Activated T-helper 1 cell treated with anti-CD3 and anti-CD28 coated beads, Interleukin-12 subunit alpha, Interleukin-12 subunit beta, Interleukin-2, Interleukin-4 antibody, amounts not matched to agents 30 ng/mL and 10 ng/mL and 1 ng/mL, durations not matched to agents 14 hours and 24 hours and 36 hours (primary cell): ENCODE measurements around the gene CTBP2. TPM values are rescaled to one million over a fixed set of nuclear protein-coding genes. Genes with fewer than 3 reads are reported as not detected.

Experiments
- DNase-seq: peaks from one replicate; pipeline ENCODE4 v3.0.0; 2021; ENCODE audit warnings: low spot score
- H3K27ac Mint-ChIP-seq: one replicate; pipeline ENCODE4 v1.8.0; 2021; ENCODE audit warnings: mild to moderate bottlenecking, mixed read lengths
- H3K27me3 Mint-ChIP-seq: one replicate; pipeline ENCODE4 v1.8.0; 2022; ENCODE audit warnings: mild to moderate bottlenecking, moderate library complexity, mixed read lengths; ENCODE audit not compliant: insufficient read depth
- H3K36me3 Mint-ChIP-seq: one replicate; pipeline ENCODE4 v1.8.0; 2021; ENCODE audit warnings: low read depth, mixed read lengths
- H3K4me1 Mint-ChIP-seq: one replicate; pipeline ENCODE4 v1.8.0; 2021; ENCODE audit warnings: low read depth, mixed read lengths
- H3K4me3 Mint-ChIP-seq: one replicate; pipeline ENCODE4 v1.8.0; 2021; ENCODE audit warnings: mild to moderate bottlenecking, moderate library complexity, mixed read lengths
- H3K9me3 Mint-ChIP-seq: one replicate; pipeline ENCODE4 v1.8.0; 2021; ENCODE audit warnings: mixed read lengths
- intact Hi-C: fragments of 100-400 bp; cut with micrococcal nuclease; formaldehyde crosslinking; loops from one replicate; pipeline ENCODE4 v1.15.1; 2024
- total RNA-seq: library from RNA; stranded (reverse); gene quantifications from 2 replicates; pipeline ENCODE4 v1.2.3, GENCODE V29; 2022

Gene CTBP2
- total RNA-seq, 1 donor from 2014 or later: 0.13 TPM

GRCh38 chr10:125000366-125001312, 159.7 kb downstream of the CTBP2 start:
- intact Hi-C loops: no loop called here
- H3K36me3 Mint-ChIP-seq: no peaks in the 10 kb centered on the region
- no peak overlapping the region for H3K4me3 Mint-ChIP-seq
- H3K4me1 Mint-ChIP-seq: no peaks in the 10 kb centered on the region
- H3K9me3 Mint-ChIP-seq: no peaks in the 10 kb centered on the region
- DNase-seq: no peak
- no peak overlapping the region for H3K27ac Mint-ChIP-seq
- no peaks in the 10 kb centered on the region for H3K27me3 Mint-ChIP-seq

- no peak overlapping the region for H3K4me3 Mint-ChIP-seq
- H3K4me1 Mint-ChIP-seq: no peaks in the 10 kb centered on the region
- DNase-seq: no peak
- no peaks in the 10 kb centered on the region for H3K9me3 Mint-ChIP-seq
- H3K27ac Mint-ChIP-seq: no peak overlapping the region
- no peaks in the 10 kb centered on the region for H3K36me3 Mint-ChIP-seq
- H3K27me3 Mint-ChIP-seq: no peaks in the 10 kb centered on the region
- intact Hi-C loops: no loop called here
These were observed 160.7 kb downstream of the CTBP2 start for GRCh38 chr10:124999433-125000365.

DNA sequence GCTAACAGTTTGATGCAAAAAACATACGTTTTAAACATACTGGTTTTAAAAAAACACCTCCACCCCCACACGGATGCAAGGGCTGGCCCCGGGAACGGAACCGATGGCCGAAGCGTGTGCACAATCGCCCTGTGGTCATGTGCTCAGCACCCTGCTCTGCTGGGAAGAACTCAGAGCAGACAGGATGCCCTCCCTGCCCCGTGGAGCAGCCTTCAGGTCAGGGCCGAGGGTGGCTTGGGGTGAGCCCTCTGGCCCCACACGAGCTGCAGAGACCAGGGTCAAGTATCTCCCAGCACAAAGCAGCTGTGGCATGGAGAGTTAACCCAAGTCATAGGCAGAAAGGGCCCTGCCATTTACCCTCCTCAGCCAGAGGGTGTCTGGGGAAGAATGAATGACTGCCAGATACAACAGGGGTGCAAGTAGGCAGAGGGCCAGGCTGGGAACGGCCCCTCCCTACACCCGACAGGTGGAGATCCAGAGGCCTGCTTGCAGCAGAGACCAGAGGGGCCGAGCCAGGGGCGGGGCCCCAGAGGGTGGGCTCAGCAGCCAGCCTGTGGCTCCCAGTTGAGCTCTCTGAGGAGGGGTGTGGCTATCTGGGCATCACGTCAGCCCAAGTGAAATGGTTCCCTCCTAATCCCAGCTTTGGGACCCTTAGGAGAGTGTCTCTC, 161.6 kb downstream of the CTBP2 start:
- Mint-ChIP-seq H3K9me3 (no peaks in the 10 kb centered on the region), H3K36me3 (no peaks in the 10 kb centered on the region), H3K27ac (no peak overlapping the region), H3K27me3 (no peaks in the 10 kb centered on the region), H3K4me1 (no peaks in the 10 kb centered on the region), H3K4me3 (no peak overlapping the region)
- intact Hi-C loops: no loop called here
- DNase-seq: no peak

GRCh38 chr10:124997771-124998623, 162.4 kb downstream of the CTBP2 start:
- H3K4me1 Mint-ChIP-seq: no peaks in the 10 kb centered on the region
- intact Hi-C loops: no loop called here
- H3K27me3 Mint-ChIP-seq: no peaks in the 10 kb centered on the region
- DNase-seq: no peak
- no peaks in the 10 kb centered on the region for H3K9me3 Mint-ChIP-seq
- no peak overlapping the region for H3K4me3 Mint-ChIP-seq
- no peak overlapping the region for H3K27ac Mint-ChIP-seq
- H3K36me3 Mint-ChIP-seq: no peaks in the 10 kb centered on the region

DNA sequence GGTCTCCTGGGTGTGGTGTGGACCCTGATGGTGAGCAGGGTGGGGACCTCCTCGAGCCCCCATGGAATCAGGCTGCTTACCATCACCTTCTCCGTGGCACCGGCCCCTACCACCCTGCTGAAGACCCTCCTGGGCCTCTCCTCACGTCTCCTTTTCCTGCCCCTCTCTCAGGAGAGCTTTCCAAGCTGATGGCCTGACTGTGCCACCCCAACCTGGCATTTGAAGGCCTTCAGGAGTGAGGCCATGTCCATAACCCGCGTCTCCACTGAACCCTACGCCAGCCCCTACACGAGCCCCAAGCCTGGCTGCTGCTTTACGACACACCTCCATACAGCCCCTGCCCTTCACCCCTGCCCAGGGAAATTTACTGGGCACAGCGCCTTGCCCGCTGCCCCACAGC, 163.1 kb downstream of the CTBP2 start:
- Mint-ChIP-seq H3K4me1 (no peaks in the 10 kb centered on the region), H3K9me3 (no peaks in the 10 kb centered on the region), H3K36me3 (no peaks in the 10 kb centered on the region), H3K27ac (no peak overlapping the region), H3K27me3 (no peaks in the 10 kb centered on the region), H3K4me3 (no peak overlapping the region)
- intact Hi-C loops: no loop called here
- DNase-seq: no peak

DNA sequence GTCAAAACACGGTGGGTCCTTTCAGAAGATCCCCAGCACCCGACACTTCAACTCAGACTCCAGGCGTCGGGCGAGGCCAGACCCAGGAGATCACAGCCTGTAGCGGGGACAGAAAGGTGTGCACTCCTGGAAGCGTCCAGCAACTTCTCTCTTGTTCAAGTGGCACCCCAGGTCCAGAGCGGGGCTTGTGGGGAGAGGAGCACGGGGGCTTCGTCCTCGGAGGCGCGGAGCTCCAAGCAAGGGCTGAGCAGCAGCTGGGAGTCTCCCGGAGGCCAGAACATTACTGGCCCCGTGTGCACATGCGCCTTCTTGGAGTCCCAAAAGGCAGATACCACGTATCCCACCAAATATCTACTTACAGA, 163.5 kb downstream of the CTBP2 start:
- H3K36me3 Mint-ChIP-seq: no peaks in the 10 kb centered on the region
- no peaks in the 10 kb centered on the region for H3K27me3 Mint-ChIP-seq
- H3K27ac Mint-ChIP-seq: no peak overlapping the region
- DNase-seq: no peak
- intact Hi-C loops: no loop called here
- no peak overlapping the region for H3K4me3 Mint-ChIP-seq
- no peaks in the 10 kb centered on the region for H3K4me1 Mint-ChIP-seq
- H3K9me3 Mint-ChIP-seq: no peaks in the 10 kb centered on the region

- H3K4me3 Mint-ChIP-seq: no peak overlapping the region
- H3K4me1 Mint-ChIP-seq: no peaks in the 10 kb centered on the region
- no peaks in the 10 kb centered on the region for H3K9me3 Mint-ChIP-seq
- H3K36me3 Mint-ChIP-seq: no peaks in the 10 kb centered on the region
- intact Hi-C loops: no loop called here
- no peak for DNase-seq
- no peak overlapping the region for H3K27ac Mint-ChIP-seq
- no peaks in the 10 kb centered on the region for H3K27me3 Mint-ChIP-seq
These were observed 164.1 kb downstream of the CTBP2 start for GRCh38 chr10:124996127-124996853.

- Mint-ChIP-seq H3K4me3 (no peak overlapping the region), H3K36me3 (no peaks in the 10 kb centered on the region), H3K4me1 (no peaks in the 10 kb centered on the region), H3K27ac (no peak overlapping the region), H3K27me3 (no peaks in the 10 kb centered on the region), H3K9me3 (no peaks in the 10 kb centered on the region)
- no peak for DNase-seq
- intact Hi-C loops: no loop called here
These were observed 164.8 kb downstream of the CTBP2 start for GRCh38 chr10:124995605-124996004.

DNA sequence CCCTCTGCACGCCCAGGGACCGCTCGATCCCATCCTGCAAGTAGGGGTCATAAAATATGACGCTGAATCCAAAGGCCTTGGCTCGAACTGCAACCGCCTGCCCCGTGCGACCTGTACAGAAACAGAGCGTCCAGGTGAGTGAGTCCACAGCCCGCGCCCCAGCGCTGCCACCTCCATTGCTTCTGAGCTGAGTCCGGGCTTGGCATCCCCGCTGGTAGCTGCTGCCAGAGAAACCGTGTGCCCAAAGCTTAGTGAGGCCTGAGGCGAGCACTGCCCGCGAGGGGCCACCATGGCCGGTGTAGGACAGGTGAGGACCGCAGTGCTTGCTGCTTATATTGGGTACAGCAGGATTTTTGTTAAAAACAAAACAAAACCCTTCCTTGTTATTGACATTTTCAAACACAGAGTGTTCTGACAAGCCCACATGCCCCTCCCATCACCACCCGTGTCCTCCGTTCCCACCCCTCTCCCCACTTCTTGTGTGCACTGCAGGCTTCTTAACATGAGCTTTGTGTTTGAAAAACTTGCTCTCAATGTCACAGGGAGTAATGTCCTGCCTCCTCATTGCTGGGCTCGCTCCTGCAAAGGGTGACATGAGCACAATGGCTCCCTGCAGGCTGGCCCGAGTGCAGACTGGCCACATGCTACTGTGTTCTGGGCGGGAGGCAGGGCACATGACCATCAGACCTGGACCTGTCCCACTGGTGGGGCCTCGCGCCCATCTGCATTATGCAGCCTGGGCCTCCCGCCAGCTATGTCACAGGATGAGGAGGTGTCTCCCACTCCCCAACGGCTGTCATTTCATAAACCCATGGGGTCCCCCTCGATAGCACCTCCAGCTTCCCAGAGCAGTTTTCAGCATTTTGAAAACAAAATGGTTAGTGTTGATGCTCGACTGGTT, 165.5 kb downstream of the CTBP2 start:
- DNase-seq: no peak
- intact Hi-C loops: no loop called here
- H3K27ac Mint-ChIP-seq: no peak overlapping the region
- H3K4me3 Mint-ChIP-seq: no peak overlapping the region
- H3K27me3 Mint-ChIP-seq: no peaks in the 10 kb centered on the region
- H3K4me1 Mint-ChIP-seq: no peaks in the 10 kb centered on the region
- no peaks in the 10 kb centered on the region for H3K36me3 Mint-ChIP-seq
- no peaks in the 10 kb centered on the region for H3K9me3 Mint-ChIP-seq

DNA sequence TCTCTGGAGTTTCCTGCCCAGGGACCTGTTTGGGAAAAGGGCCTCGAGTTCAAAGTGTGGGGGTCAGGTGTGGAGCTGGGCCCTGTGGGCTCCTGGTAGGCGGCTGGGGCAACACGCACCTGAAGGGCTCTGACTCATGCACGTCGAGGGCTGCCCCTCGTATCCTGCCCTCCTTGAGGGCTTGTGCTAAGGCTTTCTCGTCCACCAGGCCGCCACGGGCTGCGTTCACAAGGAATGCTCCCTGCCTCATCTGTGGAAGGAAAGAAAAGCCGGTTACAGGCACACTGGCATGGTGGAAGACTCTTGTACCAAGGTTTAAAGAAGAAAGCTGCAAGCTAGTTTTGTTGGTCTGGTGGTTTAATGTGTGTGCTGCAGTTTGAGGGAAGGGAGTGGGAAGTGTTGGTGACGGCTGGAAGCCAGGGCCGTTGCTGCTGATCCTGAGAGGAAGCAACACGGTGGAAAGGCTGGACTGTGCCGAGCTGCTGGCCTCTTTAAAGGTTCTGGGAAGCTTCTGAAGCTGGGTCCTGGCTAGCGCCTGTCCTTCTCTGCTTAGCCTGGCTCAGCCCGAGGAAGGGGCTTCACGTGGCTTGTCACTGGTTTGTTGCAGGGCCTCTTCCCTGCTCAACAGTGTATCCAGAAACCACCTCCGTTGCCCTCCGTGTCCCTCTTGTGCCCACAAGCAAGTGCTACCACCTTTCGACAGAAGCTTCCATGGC, 166.5 kb downstream of the CTBP2 start:
- Mint-ChIP-seq H3K9me3 (no peaks in the 10 kb centered on the region), H3K36me3 (peaks cover 6% of the 10 kb centered on the region), H3K27ac (no peak overlapping the region), H3K4me1 (peaks cover under 1% of the 10 kb centered on the region), H3K27me3 (no peaks in the 10 kb centered on the region), H3K4me3 (no peak overlapping the region)
- intact Hi-C loops: no loop called here
- DNase-seq: no peak

- Mint-ChIP-seq H3K27ac (no peak overlapping the region), H3K4me3 (no peak overlapping the region), H3K36me3 (peaks cover 6% of the 10 kb centered on the region), H3K4me1 (peaks cover 6% of the 10 kb centered on the region), H3K27me3 (no peaks in the 10 kb centered on the region), H3K9me3 (no peaks in the 10 kb centered on the region)
- intact Hi-C loops: no loop called here
- DNase-seq: no peak
These were observed 167.0 kb downstream of the CTBP2 start for GRCh38 chr10:124993345-124993708.
